ENCODE data around the gene CYP51A1.
A peak's percentile ranks its signal among the peaks of the same experiment; 100 is the strongest.
"Not testable (repeated sequence)": the region's sequence is repeated elsewhere in the genome, so short reads cannot be mapped to it uniquely, and the experiment has no call there.

The CYP51A1 gene

DNA sequence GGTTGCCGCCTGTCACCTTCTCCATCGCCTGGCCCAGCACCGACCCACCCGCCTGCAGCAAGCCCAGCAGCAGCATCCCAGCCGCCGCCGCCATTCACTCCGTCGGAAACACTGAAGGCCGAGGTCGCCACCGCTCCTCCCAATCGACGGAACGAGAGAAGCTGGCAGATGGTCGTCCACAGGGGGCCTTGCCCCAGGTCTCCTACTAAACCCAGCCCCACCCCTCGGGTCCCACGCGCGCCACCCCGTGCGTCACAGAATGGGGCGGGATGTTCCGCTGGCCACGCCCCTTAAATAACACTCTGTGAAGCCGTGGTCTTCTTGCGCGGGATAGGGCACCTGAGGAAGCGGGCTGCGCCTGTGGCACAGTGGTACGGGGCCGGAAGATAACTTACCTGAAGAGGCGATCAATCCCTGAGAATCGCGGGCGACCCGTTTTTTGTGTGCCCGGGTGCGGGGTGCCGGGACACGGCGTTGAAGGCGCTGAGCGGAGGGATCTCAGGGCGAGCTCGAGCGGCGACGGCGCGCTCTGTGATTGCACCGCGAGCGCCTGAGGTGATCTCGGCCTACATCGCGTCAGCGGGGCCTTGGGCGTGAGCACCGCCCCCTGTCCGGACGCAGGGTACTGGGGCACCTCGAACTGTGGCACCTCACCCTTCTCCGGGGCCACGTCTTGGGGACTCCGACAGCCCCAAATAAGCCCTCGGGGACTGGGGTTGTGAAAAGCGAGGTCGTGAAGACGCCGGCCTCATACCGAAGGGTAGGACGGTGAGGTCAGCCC lies at the start of gene CYP51A1:
TSS of gene CYP51A1 (minus strand) at position 207 of the 781 bp plus-strand sequence. CDS start at position 94, 113 bp downstream.
- DNase-seq = peak; percentile 87

- peak; percentile 19 for DNase-seq
Measured at GRCh38 chr7:92178928-92179924, 44.9 kb upstream of the CYP51A1 start, which contains the start of gene LRRD1. Gene LRRD1 (minus strand): TSS chr7:92179142. CDS start chr7:92165202, 13,940 bp downstream.

GRCh38 chr7:92177362-92177761 lies 43.1 kb upstream of the CYP51A1 start:
- peak; percentile 13 for DNase-seq

GRCh38 chr7:92169529-92169928 lies 35.3 kb upstream of the CYP51A1 start:
- DNase-seq = not testable (repeated sequence)

DNA sequence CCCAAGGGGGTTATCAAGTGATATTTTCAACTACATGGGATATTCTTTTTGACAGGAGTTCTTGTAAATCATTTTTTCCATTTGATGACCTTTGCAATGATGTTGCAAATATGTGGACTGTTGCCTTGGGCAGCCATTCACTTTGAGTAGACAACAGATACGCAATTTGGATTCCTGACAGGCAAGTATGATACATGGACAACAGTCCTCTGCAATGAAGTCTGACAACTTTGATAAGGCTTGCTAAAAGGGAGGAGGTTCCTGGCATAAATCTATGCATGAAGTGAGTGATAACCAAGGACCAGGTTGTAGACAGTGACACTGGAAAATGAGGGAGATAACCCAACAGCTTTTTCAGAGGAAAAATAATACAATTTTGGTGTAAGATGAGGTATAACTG lies 27.0 kb upstream of the CYP51A1 start:
- DNase-seq = no peak

GRCh38 chr7:92158660-92159575 lies 24.6 kb upstream of the CYP51A1 start:
- DNase-seq = no peak

DNA sequence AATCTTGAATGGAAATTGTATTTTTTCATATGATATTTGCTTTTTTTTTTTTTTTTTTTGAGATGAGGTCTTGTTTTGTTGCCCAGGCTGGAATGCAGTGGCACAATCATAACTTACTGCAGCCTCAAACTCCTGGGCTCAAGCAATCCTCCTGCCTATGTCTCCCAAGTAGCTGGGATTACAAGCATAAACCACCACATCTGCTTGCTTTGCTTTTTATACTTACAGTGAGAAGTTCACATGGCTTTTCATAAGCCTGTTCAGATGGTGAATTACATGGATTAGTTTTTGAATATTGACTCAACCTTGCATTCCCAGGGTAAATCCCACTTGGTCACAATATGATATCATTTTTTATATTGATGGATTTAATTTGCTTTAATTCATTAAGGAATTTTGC lies 22.7 kb upstream of the CYP51A1 start:
- DNase-seq = no peak

DNA sequence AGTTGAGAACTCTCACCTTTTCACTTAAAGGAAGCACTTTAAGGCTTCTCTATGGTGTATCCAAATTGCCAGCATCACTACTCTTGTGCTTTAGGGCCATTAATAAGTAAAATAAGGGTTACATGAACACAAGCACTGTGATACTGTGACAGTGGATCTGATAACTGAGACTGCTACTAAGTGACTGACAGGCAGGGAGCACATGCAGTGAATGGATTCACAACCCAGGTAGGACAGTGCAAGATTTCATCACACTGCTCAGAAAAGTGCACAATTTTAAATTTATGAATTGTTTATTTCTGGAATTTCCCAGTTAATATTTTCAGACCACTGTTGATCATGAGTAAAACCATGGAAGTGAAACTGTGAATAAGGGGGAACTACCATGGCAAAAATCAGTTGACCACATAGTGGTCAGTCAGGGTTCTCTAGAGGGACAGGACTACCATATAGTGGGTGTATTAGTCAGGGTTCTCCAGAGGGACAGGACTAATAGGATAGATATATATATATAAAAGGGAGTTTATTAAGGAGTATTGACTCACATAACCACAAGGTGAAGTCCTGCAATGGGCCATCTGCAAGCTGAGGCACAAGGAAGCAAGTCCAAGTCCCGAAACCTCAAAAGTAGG lies 20.9 kb upstream of the CYP51A1 start:
- DNase-seq = no peak

- no peak for DNase-seq
Measured at GRCh38 chr7:92150450-92151017, 16.3 kb upstream of the CYP51A1 start.

- DNase-seq = no peak
Measured at GRCh38 chr7:92149736-92150239, 15.5 kb upstream of the CYP51A1 start.

- not testable (repeated sequence) for DNase-seq
Measured at GRCh38 chr7:92143192-92143880, 9.1 kb upstream of the CYP51A1 start.

DNA sequence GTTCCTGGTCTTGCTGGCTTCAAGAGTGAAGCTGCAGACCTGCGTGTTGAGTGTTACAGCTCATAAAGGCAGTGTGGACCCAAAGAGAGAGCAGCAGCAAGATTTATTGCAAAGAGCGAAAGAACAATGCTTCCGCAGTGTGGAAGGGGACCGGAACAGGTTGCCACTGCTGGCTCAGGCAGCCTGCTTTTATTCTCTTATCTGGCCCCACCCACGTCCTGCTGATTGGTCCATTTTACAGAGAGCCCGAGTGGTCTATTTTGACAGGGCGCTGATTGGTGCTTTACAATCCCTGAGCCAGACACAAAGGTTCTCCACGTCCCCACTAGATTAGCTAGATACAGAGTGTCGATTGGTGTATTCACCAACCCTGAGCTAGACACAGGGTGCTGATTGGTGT lies 8.5 kb upstream of the CYP51A1 start:
- DNase-seq = not testable (repeated sequence)

DNA sequence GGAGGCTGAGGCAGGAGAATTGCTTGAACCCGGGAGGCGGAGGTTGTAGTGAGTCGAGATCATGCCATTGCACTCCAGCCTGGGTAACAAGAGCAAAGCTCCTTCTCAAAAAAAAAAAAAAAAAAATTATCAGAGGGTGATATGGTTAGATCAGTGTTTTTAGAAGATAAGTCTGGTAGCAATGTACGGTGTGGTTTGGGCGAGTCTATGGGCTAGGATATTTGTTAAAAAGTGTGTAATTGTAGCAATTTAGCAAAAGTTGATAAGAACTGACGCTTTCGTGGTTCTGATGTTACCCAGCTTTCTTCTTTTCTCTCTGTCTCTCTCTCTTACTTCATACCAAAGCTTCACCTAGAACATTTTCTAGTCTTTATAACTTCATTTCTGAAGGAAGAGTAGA lies 6.9 kb upstream of the CYP51A1 start:
- DNase-seq = no peak

DNA sequence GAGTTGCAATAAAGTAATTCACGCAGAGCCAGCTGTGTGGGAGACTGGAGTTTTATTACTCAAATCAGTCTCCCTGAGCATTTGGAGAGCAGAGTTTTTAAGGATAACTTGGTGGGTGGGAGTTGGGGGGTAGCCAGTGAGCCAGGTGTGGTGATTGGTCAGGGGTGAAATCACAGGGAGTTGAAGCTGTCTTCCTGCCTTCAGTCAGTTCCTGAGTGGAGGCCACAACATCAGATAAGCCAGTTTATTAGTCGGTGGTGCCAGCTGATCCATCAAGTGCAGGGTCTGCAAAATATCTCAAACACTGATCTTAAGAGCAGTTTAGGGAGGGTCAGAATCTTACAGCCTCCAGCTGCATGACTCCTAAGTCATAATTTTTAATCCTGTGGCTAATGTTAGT lies 3.3 kb upstream of the CYP51A1 start:
- no peak for DNase-seq

DNA sequence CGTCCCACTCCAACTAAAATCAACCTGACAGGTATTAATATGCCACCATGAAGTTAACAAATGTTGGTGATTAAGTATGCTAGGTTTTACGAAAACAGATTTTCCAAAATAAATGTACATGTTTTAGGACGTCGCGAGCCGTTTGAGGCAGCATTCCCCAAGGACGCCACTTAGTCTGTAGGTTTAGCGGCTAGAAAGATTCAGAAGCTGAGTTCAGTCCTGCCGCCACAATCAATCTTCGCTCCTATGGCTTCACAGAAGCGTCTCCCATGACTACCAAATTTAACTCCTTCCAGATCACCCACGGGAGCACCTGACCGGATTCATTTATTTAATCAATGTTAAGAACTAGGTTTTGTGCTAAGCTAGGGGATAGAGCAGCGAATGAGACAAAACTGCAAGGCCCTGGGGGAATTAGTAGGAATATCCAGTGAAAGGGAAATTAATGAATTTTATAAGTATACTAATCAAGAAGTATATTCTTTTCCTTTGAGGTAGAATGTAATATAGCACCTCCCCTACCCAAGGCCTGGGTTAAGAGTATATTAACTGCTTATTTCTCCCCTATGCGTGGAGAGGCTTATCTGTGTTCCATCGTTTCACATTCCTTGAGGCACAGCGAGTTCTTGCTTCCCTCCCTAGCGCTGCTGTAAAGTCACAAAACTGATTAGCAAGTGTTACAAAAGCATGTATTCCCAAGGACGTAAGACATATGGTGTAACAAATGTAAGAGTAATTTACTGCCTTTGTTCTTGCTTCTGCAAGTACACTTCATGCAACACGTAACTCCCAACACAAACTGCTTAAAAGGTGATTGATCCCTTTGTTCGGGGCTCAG lies 994 bp upstream of the CYP51A1 start:
- DNase-seq = no peak

- DNase-seq = no peak
Measured at GRCh38 chr7:92133737-92134270, 473 bp downstream of the CYP51A1 start.

DNA sequence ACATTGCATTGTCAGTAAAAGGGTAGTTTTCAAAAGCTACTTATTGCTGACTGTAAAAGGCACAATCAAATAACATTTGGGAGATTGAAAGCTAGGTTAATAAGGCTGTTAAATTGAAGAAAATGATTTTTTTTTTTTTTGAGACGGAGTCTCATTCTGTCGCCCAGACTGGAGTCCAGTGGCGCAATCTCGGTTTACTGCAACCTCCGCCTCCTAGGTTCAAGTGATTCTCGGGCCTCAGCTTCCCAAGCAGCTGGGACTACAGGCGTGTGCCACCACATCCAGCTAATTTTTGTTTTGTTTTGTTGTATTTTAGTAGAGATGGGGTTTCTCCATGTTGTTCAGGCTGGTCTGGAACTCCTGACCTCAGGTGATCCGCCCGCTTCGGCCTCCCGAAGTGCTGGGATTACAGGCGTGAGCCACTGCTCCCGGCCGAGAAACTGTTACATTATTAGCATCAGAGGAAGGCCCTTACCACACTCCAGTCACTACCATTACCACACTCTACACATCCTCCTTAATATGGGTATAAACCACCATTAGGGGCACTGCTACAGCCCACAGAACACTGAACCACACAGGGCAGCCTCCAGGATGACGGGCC lies 1.0 kb downstream of the CYP51A1 start:
- no peak for DNase-seq

GRCh38 chr7:92131764-92132330 lies 2.4 kb downstream of the CYP51A1 start:
- no peak for DNase-seq

GRCh38 chr7:92131093-92131492 lies 3.2 kb downstream of the CYP51A1 start:
- no peak for DNase-seq

All from NCI-H446 treated with DMSO at 0.1 percent for 48 hours (cell line).